ENCODE measurements around the gene UNC13A.
"Not testable (repeated sequence)": the region's sequence is repeated elsewhere in the genome, so short reads cannot be mapped to it uniquely, and the experiment has no call there.

DNA sequence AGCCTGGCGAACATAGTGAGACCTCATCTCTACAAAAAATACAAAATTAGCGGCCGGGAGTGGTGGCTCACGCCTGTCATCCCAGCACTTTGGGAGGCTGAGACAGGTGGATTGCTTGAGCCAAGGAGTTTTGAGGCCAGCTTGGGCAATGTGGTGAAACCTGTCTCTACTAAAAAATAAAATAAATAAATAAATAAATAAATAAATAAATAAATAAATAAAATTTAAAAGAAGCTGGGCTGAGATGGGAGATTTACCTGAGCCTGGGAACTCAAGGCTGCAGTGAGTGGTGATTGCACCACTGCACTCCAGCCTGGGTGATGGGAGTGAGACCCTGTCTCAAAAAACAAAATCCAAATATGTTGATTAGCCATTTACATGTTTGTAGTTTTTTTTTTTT, 135.4 kb downstream of the UNC13A start:
- TF ChIP-seq, protein P1, sequence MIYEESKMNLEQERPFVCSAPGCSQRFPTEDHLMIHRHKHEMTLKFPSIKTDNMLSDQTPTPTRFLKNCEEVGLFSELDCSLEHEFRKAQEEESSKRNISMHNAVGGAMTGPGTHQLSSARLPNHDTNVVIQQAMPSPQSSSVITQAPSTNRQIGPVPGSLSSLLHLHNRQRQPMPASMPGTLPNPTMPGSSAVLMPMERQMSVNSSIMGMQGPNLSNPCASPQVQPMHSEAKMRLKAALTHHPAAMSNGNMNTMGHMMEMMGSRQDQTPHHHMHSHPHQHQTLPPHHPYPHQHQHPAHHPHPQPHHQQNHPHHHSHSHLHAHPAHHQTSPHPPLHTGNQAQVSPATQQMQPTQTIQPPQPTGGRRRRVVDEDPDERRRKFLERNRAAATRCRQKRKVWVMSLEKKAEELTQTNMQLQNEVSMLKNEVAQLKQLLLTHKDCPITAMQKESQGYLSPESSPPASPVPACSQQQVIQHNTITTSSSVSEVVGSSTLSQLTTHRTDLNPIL (CRISPR knock-in tag; IDR thresholded peaks at IDR 0.05; ENCODE audit: low read depth), result not testable (repeated sequence)
- TF ChIP-seq BACH2 (CRISPR knock-in tag; IDR thresholded peaks at IDR 0.05; ENCODE audit: borderline replicate concordance); ZFP30 (CRISPR knock-in tag; IDR thresholded peaks at IDR 0.05); SNAI2 (CRISPR knock-in tag; IDR thresholded peaks at IDR 0.05); ESRRG (CRISPR knock-in tag; IDR thresholded peaks at IDR 0.05); ARNTL (CRISPR knock-in tag; IDR thresholded peaks at IDR 0.05; ENCODE audit: borderline replicate concordance, low read depth); TOX (CRISPR knock-in tag; IDR thresholded peaks at IDR 0.05; ENCODE audit: borderline replicate concordance); OSR1 (CRISPR knock-in tag; IDR thresholded peaks at IDR 0.05); PPARA (CRISPR knock-in tag; IDR thresholded peaks at IDR 0.05; ENCODE audit: borderline replicate concordance): not testable (repeated sequence)
- TF ChIP-seq, protein P2, sequence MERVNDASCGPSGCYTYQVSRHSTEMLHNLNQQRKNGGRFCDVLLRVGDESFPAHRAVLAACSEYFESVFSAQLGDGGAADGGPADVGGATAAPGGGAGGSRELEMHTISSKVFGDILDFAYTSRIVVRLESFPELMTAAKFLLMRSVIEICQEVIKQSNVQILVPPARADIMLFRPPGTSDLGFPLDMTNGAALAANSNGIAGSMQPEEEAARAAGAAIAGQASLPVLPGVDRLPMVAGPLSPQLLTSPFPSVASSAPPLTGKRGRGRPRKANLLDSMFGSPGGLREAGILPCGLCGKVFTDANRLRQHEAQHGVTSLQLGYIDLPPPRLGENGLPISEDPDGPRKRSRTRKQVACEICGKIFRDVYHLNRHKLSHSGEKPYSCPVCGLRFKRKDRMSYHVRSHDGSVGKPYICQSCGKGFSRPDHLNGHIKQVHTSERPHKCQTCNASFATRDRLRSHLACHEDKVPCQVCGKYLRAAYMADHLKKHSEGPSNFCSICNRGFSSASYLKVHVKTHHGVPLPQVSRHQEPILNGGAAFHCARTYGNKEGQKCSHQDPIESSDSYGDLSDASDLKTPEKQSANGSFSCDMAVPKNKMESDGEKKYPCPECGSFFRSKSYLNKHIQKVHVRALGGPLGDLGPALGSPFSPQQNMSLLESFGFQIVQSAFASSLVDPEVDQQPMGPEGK (CRISPR knock-in tag; IDR thresholded peaks at IDR 0.05; ENCODE audit: borderline replicate concordance), result not testable (repeated sequence)
- TF ChIP-seq, protein P3, sequence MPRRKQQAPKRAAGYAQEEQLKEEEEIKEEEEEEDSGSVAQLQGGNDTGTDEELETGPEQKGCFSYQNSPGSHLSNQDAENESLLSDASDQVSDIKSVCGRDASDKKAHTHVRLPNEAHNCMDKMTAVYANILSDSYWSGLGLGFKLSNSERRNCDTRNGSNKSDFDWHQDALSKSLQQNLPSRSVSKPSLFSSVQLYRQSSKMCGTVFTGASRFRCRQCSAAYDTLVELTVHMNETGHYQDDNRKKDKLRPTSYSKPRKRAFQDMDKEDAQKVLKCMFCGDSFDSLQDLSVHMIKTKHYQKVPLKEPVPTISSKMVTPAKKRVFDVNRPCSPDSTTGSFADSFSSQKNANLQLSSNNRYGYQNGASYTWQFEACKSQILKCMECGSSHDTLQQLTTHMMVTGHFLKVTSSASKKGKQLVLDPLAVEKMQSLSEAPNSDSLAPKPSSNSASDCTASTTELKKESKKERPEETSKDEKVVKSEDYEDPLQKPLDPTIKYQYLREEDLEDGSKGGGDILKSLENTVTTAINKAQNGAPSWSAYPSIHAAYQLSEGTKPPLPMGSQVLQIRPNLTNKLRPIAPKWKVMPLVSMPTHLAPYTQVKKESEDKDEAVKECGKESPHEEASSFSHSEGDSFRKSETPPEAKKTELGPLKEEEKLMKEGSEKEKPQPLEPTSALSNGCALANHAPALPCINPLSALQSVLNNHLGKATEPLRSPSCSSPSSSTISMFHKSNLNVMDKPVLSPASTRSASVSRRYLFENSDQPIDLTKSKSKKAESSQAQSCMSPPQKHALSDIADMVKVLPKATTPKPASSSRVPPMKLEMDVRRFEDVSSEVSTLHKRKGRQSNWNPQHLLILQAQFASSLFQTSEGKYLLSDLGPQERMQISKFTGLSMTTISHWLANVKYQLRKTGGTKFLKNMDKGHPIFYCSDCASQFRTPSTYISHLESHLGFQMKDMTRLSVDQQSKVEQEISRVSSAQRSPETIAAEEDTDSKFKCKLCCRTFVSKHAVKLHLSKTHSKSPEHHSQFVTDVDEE (CRISPR knock-in tag; IDR thresholded peaks at IDR 0.05), result not testable (repeated sequence)
